Suprapubic skin (tissue), 4 donors: ENCODE measurements around the gene SMCO1. TPM values are rescaled to one million over a fixed set of nuclear protein-coding genes. Genes with fewer than 3 reads are reported as not detected.
"Not testable (repeated sequence)": the region's sequence is repeated elsewhere in the genome, so short reads cannot be mapped to it uniquely, and the experiment has no call there.

Experiments used
- DNase-seq, 2 donors: peaks; one replicate each; pipeline ENCODE4 v3.0.0-alpha.2; 2019; ENCODE audit warnings: low spot score in 2 of 2
- H3K27ac ChIP-seq: fragments of 200-600 bp; sonication (generic); one replicate; pipeline ENCODE4 v1.5.1; 2019
- H3K27me3 ChIP-seq: fragments of 200-600 bp; sonication (generic); one replicate; pipeline ENCODE4 v1.5.1; 2019
- H3K36me3 ChIP-seq: fragments of 200-600 bp; sonication (generic); one replicate; pipeline ENCODE4 v1.5.1; 2019
- H3K4me1 ChIP-seq: fragments of 200-600 bp; sonication (generic); one replicate; pipeline ENCODE4 v1.5.1; 2019
- H3K4me3 ChIP-seq: fragments of 200-600 bp; sonication (generic); one replicate; pipeline ENCODE4 v1.5.1; 2019; ENCODE audit warnings: mild to moderate bottlenecking
- H3K9me3 ChIP-seq: fragments of 200-600 bp; sonication (generic); one replicate; pipeline ENCODE4 v1.5.1; 2019
- CTCF ChIP-seq, 2 donors: fragments of 200-600 bp in 1 of 2; fragments of 450-650 bp in 1 of 2; sonication (generic) in 1 of 2; IDR thresholded peaks; one replicate each; pipeline ENCODE4 v1.5.1; 2016 to 2019; ENCODE audit warnings: antibody characterized with exemption in 2 of 2, mild to moderate bottlenecking in 1 of 2, moderate library complexity in 1 of 2
- POLR2A ChIP-seq, 2 donors: fragments of 450-650 bp; IDR thresholded peaks; one replicate each; pipeline ENCODE4 v1.6.1; 2017; ENCODE audit warnings: antibody characterized with exemption in 2 of 2, mild to moderate bottlenecking in 2 of 2, moderate library complexity in 2 of 2
- WGBS: methylation state at CpG from one replicate; pipeline ENCODE4 v1.1.5; 2018; 5-methylcytosine and 5-hydroxymethylcytosine counted together
- total RNA-seq, 4 donors: library from RNA; depleted of rRNA; stranded (reverse); fragments of >200 nt; gene quantifications; one replicate each; pipeline ENCODE4 v1.1.0, GENCODE V29; 2016

The SMCO1 gene
- total RNA-seq, 4 donors from 2014 or later = not detected

- Histone ChIP-seq H3K27ac (no peak overlapping the region), H3K9me3 (no peaks in the 10 kb centered on the region), H3K4me3 (no peak overlapping the region), H3K27me3 (no peaks in the 10 kb centered on the region), H3K4me1 (no peaks in the 10 kb centered on the region), H3K36me3 (no peaks in the 10 kb centered on the region)
- TF ChIP-seq CTCF (IDR thresholded peaks at IDR 0.05) (no peak), POLR2A (IDR thresholded peaks at IDR 0.05) (no peak)
- no peak for DNase-seq
- WGBS = 65% methylated on average over 4 of the region's 4 CpGs
Measured at GRCh38 chr3:196458063-196458462, 57.1 kb downstream of the SMCO1 start.

GRCh38 chr3:196457470-196457869, 57.7 kb downstream of the SMCO1 start:
- DNase-seq, H3K4me1 ChIP-seq, H3K9me3 ChIP-seq, H3K27ac ChIP-seq, H3K4me3 ChIP-seq, H3K36me3 ChIP-seq, H3K27me3 ChIP-seq: not testable (repeated sequence)
- 84% methylated on average over 7 of the region's 7 CpGs for WGBS

Other genes starting within 250 kb of the SMCO1 start
- gene PCYT1A, start 227.6 kb downstream of the SMCO1 start, total RNA-seq = 100 to 1,000 TPM in 3 of 4 donors, 10 to 100 TPM in 1; 98.2 to 189 (median 141) TPM
- gene DYNLT2B, start 197.1 kb downstream of the SMCO1 start, total RNA-seq = 10 to 100 TPM in 2 of 4 donors, 1 to 10 TPM in 2; 5.3 to 13.1 (median 10.6) TPM
- under 1 TPM in 2 of 4 donors, not detected in 2; 0.68 to 0.89 TPM for gene TM4SF19, start 177.0 kb downstream of the SMCO1 start, total RNA-seq
- gene UBXN7, start 82.9 kb downstream of the SMCO1 start, total RNA-seq = 10 to 100 TPM; 21.7 to 48.6 (median 33.8) TPM
- gene RNF168, start 11.6 kb downstream of the SMCO1 start, total RNA-seq = 10 to 100 TPM; 22.2 to 40.6 (median 32.6) TPM
- 1 to 10 TPM; 3.1 to 9.7 (median 7.7) TPM for gene WDR53, start 53.2 kb upstream of the SMCO1 start, total RNA-seq
- gene FBXO45, start 53.3 kb upstream of the SMCO1 start, total RNA-seq = 10 to 100 TPM in 3 of 4 donors, 1 to 10 TPM in 1; 7.5 to 25.7 (median 17.3) TPM
- 1 to 10 TPM in 3 of 4 donors, under 1 TPM in 1; 0.95 to 4.5 (median 1.5) TPM for gene NRROS, start 124.3 kb upstream of the SMCO1 start, total RNA-seq
- under 1 TPM; 0.26 to 0.68 (median 0.49) TPM for gene CEP19, start 196.9 kb upstream of the SMCO1 start, total RNA-seq
- gene PIGX, start 197.0 kb upstream of the SMCO1 start, total RNA-seq = 10 to 100 TPM; 16.3 to 30.7 (median 24.4) TPM
- gene PAK2, start 224.5 kb upstream of the SMCO1 start, total RNA-seq = 10 to 100 TPM; 29.6 to 42.8 (median 33.5) TPM